Neural progenitor cell (in vitro differentiated cells): Measurements from ENCODE around the gene SLC7A7. TPM values are rescaled to one million over a fixed set of nuclear protein-coding genes. Genes with fewer than 3 reads are reported as not detected.

ENCODE experiments used
- DNase-seq: peaks from one replicate; pipeline ENCODE4 v3.0.0-alpha.2; 2016; ENCODE audit warnings: low spot score
- H2AFZ ChIP-seq: fragments of 200-600 bp; sonication (generic); replicated peaks from 2 replicates; pipeline ENCODE4 v1.6.1; 2016; ENCODE audit warnings: antibody characterized with exemption
- H3F3A ChIP-seq: fragments of 200-600 bp; sonication (generic); 2 replicates; pipeline ENCODE4 v1.6.1; 2016; ENCODE audit warnings: antibody characterized with exemption, low read depth
- H3K27ac ChIP-seq: fragments of 200-600 bp; sonication (generic); 2 replicates; pipeline ENCODE4 v1.5.1; 2016; ENCODE audit warnings: mild to moderate bottlenecking
- H3K27me3 ChIP-seq: fragments of 200-600 bp; sonication (generic); 2 replicates; pipeline ENCODE4 v1.6.1; 2016; ENCODE audit warnings: mild to moderate bottlenecking, moderate library complexity
- H3K36me3 ChIP-seq: fragments of 200-600 bp; sonication (generic); 2 replicates; pipeline ENCODE4 v1.5.1; 2016
- H3K4me1 ChIP-seq: fragments of 200-600 bp; sonication (generic); 2 replicates; pipeline ENCODE4 v1.6.1; 2016; ENCODE audit warnings: mixed run types
- H3K4me2 ChIP-seq: fragments of 200-600 bp; sonication (generic); 2 replicates; pipeline ENCODE4 v1.6.1; 2016
- H3K4me3 ChIP-seq: fragments of 200-600 bp; sonication (generic); 2 replicates; pipeline ENCODE4 v1.5.1; 2016
- H3K79me2 ChIP-seq: fragments of 200-600 bp; sonication (generic); 2 replicates; pipeline ENCODE4 v1.6.1; 2016; ENCODE audit warnings: low read depth
- H3K9ac ChIP-seq: fragments of 200-600 bp; sonication (generic); 2 replicates; pipeline ENCODE4 v1.6.1; 2016
- H3K9me3 ChIP-seq: fragments of 200-600 bp; sonication (generic); 2 replicates; pipeline ENCODE4 v1.5.1; 2016; ENCODE audit warnings: low read depth
- H4K20me1 ChIP-seq: fragments of 200-600 bp; sonication (generic); 2 replicates; pipeline ENCODE4 v1.6.1; 2016; ENCODE audit warnings: low read depth
- H3K27ac Mint-ChIP-seq: 3 replicates; pipeline ENCODE4 v1.8.0; 2021; ENCODE audit warnings: mixed read lengths
- H3K27me3 Mint-ChIP-seq: 2 replicates; pipeline ENCODE4 v1.8.0; 2022; ENCODE audit warnings: low read depth, mild to moderate bottlenecking, inconsistent platforms, moderate library complexity, mixed read lengths; ENCODE audit not compliant: insufficient read depth
- H3K36me3 Mint-ChIP-seq: 3 replicates; pipeline ENCODE4 v1.8.0; 2021; ENCODE audit warnings: mixed read lengths
- H3K4me1 Mint-ChIP-seq: 3 replicates; pipeline ENCODE4 v1.8.0; 2021; ENCODE audit warnings: mixed read lengths
- H3K4me3 Mint-ChIP-seq: 3 replicates; pipeline ENCODE4 v1.8.0; 2021; ENCODE audit warnings: mild to moderate bottlenecking, moderate library complexity, mixed read lengths
- H3K9me3 Mint-ChIP-seq: 3 replicates; pipeline ENCODE4 v1.8.0; 2020; ENCODE audit warnings: mixed read lengths
- EZH2 ChIP-seq: fragments of 200-600 bp; sonication (generic); IDR thresholded peaks from 2 replicates; pipeline ENCODE4 v1.6.1; 2017; ENCODE audit warnings: antibody characterized with exemption, mild to moderate bottlenecking, moderate library complexity
- EZH2phosphoT487 ChIP-seq: fragments of 200-600 bp; sonication (generic); IDR thresholded peaks from 2 replicates; pipeline ENCODE4 v1.6.1; 2017; ENCODE audit warnings: antibody characterized with exemption
- total RNA-seq: library from RNA; depleted of rRNA; stranded (reverse); fragments of >200 nt; gene quantifications from 2 replicates; pipeline ENCODE4 v1.2.3, GENCODE V29; 2015; ENCODE audit warnings: low replicate concordance
- TF ChIP-seq, protein P1 (sequence below): fragments of 200-600 bp; sonication (generic); IDR thresholded peaks from 2 replicates; pipeline ENCODE4 v1.5.1; 2017; ENCODE audit warnings: antibody characterized with exemption, mild to moderate bottlenecking

SLC7A7 gene
- total RNA-seq, 1 donor from 2014 or later, result 5.6 TPM

DNA sequence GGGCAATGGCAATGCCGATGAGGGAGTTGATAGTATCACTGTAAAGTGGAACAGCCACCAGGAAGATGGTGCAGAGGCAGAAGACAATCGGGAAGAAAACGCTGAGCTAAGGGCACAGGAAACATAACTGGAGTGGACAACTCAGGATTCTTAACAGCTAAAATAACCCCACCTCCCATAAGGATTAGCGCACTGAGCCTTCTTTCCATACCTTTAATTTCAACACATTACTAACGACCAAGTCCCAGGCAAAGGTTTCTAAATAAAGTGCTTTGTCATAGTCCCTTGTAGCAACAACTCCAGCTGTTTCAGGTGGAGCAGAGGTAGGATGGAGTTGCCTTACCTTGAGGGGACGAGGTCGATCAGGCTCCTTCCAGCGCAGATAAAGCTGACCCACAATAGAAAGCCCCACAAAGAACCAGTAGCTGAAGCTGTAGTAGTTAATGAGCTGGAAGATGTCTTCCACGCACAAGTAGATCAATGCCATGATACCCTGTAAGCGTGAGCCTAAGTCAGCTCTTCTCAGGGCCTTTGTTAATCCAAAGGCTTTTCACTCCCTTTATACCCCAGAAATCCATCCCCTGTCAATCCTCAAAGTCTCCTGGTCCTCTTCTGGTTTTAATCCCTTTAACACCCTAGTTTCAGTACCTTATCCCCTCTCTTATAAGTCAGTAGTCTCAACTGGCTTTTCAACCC, 41.1 kb downstream of the SLC7A7 start:
- Histone ChIP-seq H3K4me2 (no peak overlapping the region), H3K36me3 (no peaks in the 10 kb centered on the region), H3F3A (peaks cover 12% of the 10 kb centered on the region), H3K4me3 (no peak overlapping the region), H2AFZ (no peak overlapping the region), H3K4me1 (peaks cover 4% of the 10 kb centered on the region), H3K79me2 (no peaks in the 10 kb centered on the region), H4K20me1 (no peaks in the 10 kb centered on the region), H3K9ac (no peak overlapping the region), H3K27me3 (no peaks in the 10 kb centered on the region), H3K9me3 (no peaks in the 10 kb centered on the region), H3K27ac (no peak overlapping the region)
- no peak overlapping the region for H3K27ac Mint-ChIP-seq
- peak; percentile 29 for DNase-seq
- peaks cover 32% of the 10 kb centered on the region for H3K36me3 Mint-ChIP-seq
- no peak overlapping the region for H3K4me3 Mint-ChIP-seq
- H3K9me3 Mint-ChIP-seq, result no peaks in the 10 kb centered on the region
- H3K27me3 Mint-ChIP-seq, result peaks cover 2% of the 10 kb centered on the region
- H3K4me1 Mint-ChIP-seq, result no peaks in the 10 kb centered on the region
- TF ChIP-seq, protein P1, sequence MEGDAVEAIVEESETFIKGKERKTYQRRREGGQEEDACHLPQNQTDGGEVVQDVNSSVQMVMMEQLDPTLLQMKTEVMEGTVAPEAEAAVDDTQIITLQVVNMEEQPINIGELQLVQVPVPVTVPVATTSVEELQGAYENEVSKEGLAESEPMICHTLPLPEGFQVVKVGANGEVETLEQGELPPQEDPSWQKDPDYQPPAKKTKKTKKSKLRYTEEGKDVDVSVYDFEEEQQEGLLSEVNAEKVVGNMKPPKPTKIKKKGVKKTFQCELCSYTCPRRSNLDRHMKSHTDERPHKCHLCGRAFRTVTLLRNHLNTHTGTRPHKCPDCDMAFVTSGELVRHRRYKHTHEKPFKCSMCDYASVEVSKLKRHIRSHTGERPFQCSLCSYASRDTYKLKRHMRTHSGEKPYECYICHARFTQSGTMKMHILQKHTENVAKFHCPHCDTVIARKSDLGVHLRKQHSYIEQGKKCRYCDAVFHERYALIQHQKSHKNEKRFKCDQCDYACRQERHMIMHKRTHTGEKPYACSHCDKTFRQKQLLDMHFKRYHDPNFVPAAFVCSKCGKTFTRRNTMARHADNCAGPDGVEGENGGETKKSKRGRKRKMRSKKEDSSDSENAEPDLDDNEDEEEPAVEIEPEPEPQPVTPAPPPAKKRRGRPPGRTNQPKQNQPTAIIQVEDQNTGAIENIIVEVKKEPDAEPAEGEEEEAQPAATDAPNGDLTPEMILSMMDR, result no peak
- TF ChIP-seq EZH2phosphoT487, result no peak
- TF ChIP-seq EZH2, result no peak

GRCh38 chr14:22773162-22774010, 41.8 kb downstream of the SLC7A7 start:
- Histone ChIP-seq H3K9me3 (no peaks in the 10 kb centered on the region), H3K9ac (no peak overlapping the region), H3K4me1 (peaks cover 4% of the 10 kb centered on the region), H3K79me2 (peaks cover 6% of the 10 kb centered on the region), H3F3A (peaks cover 12% of the 10 kb centered on the region), H4K20me1 (no peaks in the 10 kb centered on the region), H3K27me3 (no peaks in the 10 kb centered on the region), H3K36me3 (no peaks in the 10 kb centered on the region), H3K4me3 (no peak overlapping the region), H3K27ac (no peak overlapping the region), H2AFZ (no peak overlapping the region), H3K4me2 (no peak overlapping the region)
- H3K9me3 Mint-ChIP-seq, result no peaks in the 10 kb centered on the region
- H3K27ac Mint-ChIP-seq, result no peak overlapping the region
- TF ChIP-seq, protein P1, result no peak
- TF ChIP-seq EZH2phosphoT487, result no peak
- no peak for TF ChIP-seq EZH2
- H3K27me3 Mint-ChIP-seq, result peaks cover 2% of the 10 kb centered on the region
- H3K36me3 Mint-ChIP-seq, result peaks cover 34% of the 10 kb centered on the region
- H3K4me3 Mint-ChIP-seq, result no peak overlapping the region
- DNase-seq, result no peak
- H3K4me1 Mint-ChIP-seq, result peaks cover 3% of the 10 kb centered on the region

DNA sequence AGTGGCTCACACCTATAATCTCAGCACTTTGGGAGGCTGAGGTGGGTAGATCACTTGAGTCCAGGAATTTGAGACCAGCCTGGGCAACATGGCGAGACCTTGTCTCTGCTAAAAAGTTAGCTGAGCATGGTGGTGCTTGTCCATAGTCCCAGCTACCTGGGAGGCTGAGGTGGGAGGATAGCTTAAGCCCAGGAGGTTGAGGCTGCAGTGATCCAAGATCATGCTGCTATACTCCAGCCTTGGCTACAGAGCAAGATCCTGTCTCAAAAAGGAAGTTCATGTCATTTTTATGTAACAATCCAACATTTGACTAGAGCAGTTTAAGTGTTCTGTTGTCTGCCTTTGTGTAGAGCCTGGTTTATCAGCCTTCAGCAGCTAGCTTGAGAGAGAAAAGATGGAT, 42.5 kb downstream of the SLC7A7 start:
- Histone ChIP-seq H3K4me3 (no peak overlapping the region), H3K4me1 (peaks cover 5% of the 10 kb centered on the region), H3K79me2 (peaks cover 12% of the 10 kb centered on the region), H4K20me1 (no peaks in the 10 kb centered on the region), H2AFZ (no peak overlapping the region), H3F3A (peaks cover 12% of the 10 kb centered on the region), H3K36me3 (no peaks in the 10 kb centered on the region), H3K27ac (no peak overlapping the region), H3K9ac (no peak overlapping the region), H3K4me2 (no peak overlapping the region), H3K27me3 (no peaks in the 10 kb centered on the region), H3K9me3 (no peaks in the 10 kb centered on the region)
- Mint-ChIP-seq H3K4me3 (no peak overlapping the region), H3K27ac (no peak overlapping the region), H3K27me3 (peaks cover 2% of the 10 kb centered on the region), H3K36me3 (peaks cover 34% of the 10 kb centered on the region), H3K9me3 (no peaks in the 10 kb centered on the region), H3K4me1 (peaks cover 7% of the 10 kb centered on the region)
- TF ChIP-seq EZH2phosphoT487 (no peak), EZH2 (no peak)
- TF ChIP-seq, protein P1, result no peak
- DNase-seq, result no peak
